ENCODE data around the gene CBFA2T2.
A peak's percentile ranks its signal among the peaks of the same experiment; 100 is the strongest.

CBFA2T2 gene

DNA sequence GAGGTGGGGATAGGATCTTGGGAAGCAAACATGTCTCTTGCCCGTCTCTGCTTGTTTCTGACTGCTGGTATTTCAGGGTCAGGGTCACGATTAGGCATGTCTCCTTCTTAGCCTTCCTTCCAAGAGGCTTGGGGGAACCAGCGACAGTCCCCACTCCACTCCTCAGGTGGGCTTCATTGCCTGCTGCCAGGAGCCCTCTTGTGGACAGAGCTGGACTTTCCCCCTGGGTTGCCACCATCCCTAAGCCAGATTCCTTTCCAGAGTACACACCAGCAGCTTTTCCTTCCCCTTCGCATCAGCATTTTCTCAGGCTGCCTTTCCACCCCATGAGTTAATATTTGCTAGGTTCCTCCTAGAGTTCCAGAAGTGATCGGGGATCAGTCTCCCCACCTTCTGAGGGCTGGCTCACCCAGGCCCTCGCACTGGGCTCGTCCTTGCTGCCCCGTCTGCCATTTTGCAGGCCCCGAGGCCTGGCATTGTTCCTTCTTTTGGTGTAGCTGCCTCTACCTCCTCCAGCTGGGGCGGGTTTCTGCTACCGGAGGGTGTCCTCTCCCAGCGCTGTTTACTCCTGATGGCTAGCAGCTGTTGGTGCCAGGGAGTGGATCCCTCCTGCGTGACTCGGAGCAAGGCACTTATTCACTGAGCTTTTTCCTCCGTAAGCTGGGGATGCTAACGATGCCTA, 163.5 kb downstream of the CBFA2T2 start:
- DNase-seq (ENCODE audit: low spot score), result peak; percentile 98

DNA sequence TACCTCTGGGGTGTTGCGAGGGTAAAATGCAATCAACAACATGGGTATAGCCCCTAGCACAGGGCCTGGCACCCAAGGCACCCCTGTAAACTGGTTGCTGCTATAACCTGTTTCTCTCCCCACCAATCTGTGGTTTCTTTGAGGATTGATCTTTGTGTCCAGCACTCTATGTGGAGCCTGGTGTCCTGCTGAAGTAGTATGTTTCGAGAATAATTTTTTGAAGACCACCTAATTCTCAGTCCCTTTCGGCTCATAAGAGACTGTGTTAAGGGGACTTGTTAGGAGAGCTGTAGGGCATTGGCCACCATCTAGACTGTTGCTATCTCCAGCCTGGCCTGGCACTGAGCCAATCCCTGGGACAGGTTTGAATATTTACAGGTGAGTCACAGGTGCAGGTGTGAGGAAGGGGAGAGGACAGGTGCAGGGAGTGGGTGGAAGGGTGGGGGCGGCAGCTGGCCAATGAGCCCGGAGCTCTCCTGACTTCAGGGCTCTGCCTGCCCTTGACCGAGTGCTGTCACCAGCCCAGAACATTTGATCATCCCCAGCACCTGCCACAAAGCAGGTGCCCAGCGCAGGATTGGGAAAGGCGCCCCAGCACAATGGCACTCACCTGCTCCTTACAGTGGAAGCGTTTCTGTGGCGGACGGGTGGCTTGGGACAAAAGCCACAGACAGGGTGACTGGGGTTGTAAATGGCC, 164.2 kb downstream of the CBFA2T2 start:
- DNase-seq (ENCODE audit: low spot score), result no peak

DNA sequence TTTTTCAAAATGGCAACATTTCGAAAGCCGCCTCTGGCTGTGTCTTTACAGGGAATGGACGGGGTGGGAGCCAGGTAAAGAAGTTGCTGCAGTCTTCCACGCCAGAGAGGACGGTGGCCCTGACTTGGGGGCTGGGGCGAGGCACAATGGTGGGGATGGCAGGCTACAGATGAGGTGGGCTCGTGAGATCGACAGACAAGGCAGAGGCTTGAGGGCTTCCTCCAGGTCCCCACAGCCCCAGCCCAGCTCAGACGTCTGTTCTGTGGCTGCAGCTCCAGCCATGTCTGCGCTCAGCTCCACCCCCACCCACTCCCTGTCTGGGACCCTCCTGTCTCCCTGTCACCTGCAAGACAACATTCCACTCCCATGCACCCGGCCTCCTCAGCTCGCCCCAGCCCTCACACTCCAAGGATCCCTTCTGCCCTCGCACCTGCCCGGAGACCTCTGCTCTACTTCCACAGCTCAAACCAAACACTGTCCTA, 164.8 kb downstream of the CBFA2T2 start:
- DNase-seq (ENCODE audit: low spot score), result no peak

DNA sequence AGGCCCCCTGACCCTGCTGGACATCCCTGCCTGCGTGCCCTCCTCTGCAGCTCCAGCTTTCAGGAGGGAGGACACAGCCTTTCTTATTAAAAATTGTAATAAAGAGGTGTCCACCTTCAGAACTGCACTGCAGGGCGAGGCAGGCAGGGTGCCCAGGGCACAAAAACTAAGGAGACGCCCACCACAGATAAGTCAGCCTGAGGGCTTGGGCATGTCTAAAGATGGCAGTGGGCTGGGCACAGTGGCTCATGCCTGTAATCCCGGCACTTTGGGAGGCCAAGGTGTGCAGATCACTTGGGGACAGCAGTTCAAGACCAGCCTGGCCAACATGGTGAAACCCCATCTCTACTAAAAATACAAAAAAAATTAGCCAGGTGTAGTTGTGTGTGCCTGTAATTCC, 165.3 kb downstream of the CBFA2T2 start:
- no peak for DNase-seq (ENCODE audit: low spot score)

DNA sequence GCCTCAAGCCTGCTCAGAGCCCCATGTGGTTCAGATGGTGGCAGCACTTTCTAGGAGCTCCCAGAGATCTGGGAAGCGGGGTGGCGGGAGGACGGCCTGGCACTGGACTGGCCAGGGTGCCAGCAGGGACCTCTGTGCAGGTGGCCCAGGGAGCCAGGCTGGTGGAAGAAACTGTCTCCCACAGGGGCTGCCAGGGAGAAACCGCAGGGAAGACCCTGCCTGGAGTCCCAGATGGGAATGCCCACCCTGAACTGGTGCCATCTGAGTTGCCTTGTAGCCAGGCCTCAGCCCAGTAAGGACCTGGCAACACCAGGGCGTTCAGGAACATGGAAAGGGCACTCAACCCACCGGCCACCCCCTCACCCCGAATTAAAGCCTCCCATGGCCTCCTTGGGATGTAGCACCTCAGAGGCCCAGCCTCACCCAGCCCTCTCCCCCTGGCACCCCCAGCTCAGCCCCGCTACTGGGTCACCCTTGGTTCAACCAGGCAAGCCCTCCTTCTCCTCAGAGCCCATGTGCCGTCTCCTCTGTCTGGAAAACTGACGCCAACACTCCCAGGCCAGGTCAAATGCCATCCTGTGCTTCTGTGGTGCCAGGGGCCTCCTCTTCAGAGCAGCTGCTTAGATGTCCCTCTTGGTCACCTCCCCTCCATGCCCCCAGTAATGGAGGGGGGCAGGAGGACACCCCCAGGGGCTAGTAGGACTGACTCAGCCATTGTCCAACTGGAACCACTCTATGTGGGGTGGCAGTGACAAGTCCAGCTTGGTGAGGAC, 166.3 kb downstream of the CBFA2T2 start:
- DNase-seq (ENCODE audit: low spot score), result no peak

DNA sequence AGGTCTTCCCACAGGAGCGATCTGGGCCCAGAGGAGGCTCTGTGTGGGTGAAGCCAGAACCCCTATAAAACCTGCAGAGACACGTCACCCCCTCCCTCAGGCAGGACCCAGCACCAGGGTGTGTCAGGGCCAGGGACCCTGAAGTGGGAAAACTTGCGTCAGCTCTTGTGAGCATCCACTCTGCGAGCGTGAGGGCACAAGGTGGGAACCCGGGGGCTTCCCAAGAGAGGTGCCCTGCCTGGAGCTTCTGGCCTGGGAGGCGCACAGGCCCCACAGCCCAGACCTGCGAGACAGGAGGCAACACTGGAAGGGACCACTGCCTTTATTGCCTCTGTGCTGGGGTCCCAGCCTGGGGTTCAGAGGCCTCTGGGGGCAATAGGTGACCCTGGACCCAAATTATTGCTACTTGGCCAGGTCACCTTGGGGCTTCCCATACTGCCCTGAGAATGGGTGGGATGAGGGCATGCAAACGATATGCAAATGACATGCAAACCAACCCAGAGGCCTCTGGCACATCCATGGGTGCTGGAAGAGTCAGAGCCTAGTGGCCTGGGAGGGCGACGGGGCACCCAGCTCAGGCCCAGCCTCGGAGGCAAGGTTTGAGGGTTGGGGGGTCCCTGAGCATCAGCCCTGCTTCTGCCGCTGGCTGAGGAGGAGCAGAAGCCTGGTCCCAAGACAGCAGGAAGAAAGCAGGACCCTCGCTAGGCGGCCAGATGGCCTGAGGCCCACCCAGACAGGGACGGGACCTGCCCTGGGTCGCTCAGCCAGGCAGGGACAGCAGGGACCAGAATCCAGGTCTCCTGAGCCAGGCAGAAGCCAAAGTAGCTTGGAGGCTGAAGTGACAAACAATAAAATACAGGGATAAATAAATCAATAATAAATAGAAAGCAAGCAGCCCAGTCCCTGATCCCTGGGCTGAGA, 167.1 kb downstream of the CBFA2T2 start:
- DNase-seq (ENCODE audit: low spot score), result no peak

DNA sequence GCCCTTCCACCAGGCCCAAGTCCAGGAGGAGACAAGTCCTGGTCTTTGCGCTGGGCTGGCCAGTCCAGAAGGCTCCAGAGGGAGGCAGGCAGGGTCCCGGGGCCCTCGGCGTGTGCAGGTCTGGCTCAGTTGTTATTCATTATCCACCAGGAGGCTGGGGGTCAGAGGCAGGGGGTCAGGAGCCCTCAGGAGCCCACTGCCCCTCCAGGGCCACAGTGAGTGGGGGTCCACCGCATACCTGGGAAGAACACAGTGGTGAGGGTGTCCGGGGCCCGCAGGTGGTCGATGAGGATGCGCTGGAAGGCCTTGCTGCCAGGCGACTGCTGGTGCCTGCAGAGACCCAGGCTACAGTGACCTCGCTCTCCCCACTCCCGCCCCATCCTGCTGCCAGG, 167.8 kb downstream of the CBFA2T2 start:
- DNase-seq (ENCODE audit: low spot score), result no peak

DNA sequence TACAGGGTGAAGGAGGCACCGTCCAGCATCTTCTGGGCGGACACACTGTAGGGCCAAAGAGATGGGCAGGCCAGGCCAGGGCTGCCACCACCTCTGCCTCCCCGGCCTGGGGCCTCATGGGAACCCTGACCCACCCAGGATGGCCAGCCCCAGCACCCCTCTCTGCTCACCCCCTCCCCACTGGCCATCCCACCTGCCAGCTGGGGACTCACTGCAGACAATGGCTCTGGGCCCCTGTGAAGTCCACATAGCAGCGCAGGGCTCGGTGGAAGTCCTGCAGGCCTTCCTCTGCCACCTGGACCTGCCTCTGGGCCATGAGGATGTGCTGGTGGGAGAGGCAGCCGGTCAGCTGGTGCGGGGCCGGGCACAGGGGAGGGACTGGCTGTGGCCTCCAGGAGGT, 168.6 kb downstream of the CBFA2T2 start:
- no peak for DNase-seq (ENCODE audit: low spot score)

DNA sequence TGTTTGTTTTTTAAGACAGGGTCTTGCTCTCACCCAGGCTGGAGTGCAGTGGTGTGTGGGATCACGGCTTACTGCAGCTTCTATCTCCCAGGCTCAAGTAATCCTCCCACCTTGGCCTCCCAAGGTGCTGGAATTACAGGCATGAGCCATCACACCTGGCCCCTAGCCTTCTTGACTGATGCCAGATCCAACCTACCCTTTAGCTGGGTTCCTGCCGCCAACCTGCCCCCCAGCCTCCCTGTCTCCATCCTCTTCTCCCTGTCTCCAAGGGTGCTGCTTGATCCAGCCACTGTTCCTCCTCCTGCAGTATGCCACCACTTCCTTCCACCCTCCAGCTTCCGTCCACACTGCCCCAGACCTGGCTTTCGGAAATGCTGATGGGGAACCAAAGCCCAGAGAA, 169.0 kb downstream of the CBFA2T2 start:
- no peak for DNase-seq (ENCODE audit: low spot score)

DNA sequence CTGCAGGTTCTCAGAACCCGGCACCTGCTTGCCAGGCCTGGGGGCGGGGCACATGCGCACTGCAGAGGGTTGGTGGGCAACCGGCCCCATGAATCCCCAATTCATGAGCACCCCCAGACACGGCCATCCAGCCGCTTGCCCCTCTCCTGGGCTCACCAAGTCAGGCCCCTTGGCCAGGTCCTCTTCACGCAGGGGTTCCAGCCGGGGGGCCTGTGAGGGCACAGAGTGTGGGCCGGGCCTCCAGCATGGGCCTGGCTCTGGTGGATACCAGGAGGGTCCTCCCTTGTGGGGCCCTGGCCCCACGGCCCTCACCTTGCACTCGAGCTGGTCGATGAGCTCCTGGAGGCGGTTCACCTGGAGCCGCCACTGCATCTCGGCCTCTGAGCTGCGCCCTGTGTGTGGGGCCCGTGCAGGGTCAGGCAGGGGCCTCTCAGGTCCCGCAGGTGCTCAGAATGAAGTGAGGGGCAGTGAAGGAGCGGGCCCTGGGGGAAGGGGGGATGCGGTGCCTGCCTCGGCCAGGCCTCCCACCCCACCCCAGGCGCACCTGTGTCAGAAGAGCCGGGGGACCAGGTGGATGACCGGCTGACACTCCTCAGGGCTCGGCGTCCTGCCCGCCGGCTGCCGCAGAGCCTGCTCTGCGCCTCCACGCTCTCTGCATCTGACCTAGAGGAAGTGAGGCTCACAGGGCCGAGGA, 169.6 kb downstream of the CBFA2T2 start:
- DNase-seq (ENCODE audit: low spot score), result no peak

DNA sequence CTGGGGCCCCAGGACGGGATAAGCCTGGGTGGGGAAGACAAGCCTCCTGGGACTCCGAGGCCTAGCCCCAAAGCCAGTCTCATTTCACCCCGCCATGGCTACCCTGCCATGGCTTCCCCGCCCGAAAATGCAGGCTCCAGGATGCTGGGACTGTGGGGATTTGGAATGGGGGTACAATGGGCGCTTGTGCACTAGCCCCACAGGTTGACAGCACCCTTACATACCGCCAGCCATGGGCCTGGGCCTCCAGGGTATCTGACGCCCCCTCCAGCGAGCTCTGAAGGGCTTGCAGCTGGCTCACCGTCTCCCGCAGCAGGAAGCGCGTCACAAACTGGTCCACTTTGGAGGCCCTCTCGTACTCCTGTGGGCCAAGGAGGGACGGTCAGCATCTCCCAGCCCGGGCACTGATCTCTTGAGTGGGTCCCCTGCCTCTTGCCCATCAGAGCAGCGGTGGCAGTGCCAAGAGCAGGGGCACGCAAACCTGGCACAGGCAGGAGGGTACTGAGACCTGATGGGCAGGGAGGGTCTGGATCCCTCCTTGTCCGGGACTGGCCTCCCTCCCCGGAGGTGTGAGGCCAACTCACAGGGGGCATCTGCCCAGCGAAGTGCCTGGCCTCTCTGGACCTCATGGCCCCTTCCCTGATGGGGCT, 170.3 kb downstream of the CBFA2T2 start:
- no peak for DNase-seq (ENCODE audit: low spot score)

DNA sequence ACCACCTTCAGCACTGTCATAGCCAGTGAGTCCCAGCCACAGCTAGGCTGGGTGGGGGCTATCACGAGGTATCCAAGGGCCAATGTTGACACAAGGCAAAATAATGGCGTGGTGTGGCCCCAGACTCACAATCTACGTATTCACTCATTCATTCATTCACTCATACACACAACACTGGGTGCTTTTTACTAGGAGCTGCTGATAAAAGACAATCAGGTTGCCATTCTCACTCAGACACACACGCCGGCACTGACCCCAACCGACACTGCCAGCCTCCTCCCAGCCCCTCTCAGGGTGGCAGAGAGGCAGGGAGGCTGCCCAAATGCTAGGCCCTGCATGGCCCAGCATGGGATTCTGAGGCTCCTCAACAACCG, 170.8 kb downstream of the CBFA2T2 start:
- no peak for DNase-seq (ENCODE audit: low spot score)

DNA sequence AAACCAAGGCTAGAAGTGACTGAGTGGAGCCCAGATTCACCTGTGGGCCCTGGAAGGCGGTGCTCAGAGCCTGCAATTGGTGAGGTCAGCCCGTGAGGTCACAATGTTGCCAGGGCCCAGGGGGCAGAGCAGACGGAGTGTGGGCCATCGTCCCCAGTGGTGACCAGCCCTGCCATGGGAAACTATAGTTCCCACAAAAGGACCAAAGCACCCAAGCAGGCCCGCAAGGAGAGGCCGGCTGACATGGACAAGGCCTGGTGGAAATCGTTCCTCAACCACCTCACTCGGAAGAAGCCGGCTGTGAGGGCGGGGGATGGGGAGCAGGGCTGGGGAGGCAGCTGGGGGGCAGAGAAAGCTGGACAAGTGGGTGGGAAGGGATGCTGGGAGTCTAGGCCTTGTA, 172.3 kb downstream of the CBFA2T2 start, which contains the start of gene C20orf144:
Gene C20orf144 (plus strand): TSS at position 156 of the 400 bp plus-strand sequence. CDS start 19 bp downstream, at position 175.
- DNase-seq (ENCODE audit: low spot score), result no peak

DNA sequence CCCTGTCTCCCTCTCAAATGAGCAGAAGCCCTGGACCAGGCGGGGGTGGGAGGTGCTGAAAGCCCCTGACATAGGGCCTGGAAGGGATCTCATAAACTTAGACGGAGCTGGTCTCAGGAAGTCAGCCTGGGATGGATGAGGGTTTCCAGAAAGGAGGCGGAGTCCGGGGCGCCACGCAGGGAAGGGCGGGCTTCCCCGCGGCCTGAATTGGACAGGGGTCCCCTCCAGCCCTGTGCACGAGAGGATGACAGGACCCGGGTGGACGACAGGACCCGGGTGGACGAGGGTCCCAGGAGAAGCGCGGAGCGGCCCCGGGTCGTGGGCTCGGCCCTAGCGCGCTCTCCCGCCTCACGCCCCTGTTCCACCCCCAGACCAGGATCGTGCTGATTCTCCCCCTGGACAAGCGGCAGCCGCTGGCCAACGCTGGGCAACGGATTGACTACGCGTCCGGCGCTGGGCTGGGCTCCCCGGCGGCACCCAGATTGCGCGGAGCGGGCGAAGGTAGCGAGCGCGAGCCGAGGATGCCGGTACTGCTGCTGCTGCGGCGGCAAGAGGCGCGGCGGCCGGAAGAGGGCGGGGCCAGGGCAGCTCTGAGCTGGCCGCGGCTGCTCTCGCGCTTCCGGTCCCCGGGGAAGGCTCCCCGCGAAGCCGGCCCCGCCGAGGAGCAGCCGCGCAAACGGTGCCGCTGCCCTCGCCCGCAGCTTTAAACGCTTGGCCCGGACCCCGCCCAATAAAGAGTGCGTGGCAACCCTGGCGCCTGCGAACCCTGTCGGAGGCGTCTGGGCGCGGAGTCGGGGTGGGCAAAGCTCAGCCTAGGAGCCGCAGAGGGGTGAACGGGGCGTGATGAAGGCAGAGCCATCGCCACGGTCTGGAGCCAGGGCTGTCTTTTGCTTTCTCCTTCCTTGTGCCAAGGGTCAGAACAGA, 173.5 kb downstream of the CBFA2T2 start:
- DNase-seq (ENCODE audit: low spot score), result peak; percentile 97

DNA sequence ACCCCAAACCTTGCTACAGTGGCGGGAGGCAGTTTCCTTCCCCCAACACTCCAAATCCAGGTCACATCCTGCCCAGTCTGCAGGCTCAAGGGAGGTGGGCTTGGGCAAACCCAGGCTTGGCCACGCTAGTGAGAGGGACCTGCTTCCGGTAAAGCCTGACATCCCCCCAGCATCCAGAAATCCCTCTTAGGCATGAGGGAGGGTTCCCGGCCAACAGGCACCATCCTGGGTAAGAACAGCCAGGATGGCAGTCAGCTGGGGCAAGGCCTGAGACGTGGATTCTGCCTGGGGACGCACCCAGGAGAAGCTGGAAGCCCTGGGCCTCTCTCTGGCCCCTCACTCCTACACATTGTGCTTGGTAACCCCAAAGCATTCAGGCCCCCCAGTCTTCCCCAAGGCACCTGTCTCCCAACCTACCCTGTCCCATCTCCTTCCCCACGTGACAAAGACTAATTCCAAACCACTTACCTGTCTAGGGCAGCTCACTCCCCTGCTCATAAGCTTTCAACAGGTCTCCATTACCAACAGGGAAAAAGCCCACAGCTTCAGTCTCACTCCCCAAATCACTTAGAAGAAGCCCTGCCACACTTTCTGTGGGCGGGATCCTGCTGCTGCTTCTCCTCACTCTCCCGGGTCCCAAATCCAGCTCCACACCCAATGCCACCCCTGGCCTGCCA, 174.3 kb downstream of the CBFA2T2 start:
- DNase-seq (ENCODE audit: low spot score), result peak; percentile 52

DNA sequence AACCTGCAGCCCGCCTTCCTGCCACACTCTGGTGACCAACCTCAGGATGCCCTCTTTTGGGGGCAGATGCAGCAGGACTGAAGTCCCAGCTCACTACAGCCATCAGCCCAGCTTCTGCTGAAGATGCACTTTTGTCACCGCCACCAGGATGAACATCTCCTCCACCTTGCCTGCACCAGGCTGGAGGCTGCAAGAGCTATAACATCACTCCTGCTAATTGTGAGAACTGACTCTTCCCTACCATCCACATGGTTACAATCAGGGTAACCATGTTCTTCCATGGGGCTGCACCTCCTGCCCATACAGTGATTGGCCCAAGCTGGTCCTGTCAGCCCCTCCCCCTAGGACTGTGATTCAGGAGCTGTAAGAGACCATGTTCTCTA, 174.9 kb downstream of the CBFA2T2 start:
- DNase-seq (ENCODE audit: low spot score), result no peak

DNA sequence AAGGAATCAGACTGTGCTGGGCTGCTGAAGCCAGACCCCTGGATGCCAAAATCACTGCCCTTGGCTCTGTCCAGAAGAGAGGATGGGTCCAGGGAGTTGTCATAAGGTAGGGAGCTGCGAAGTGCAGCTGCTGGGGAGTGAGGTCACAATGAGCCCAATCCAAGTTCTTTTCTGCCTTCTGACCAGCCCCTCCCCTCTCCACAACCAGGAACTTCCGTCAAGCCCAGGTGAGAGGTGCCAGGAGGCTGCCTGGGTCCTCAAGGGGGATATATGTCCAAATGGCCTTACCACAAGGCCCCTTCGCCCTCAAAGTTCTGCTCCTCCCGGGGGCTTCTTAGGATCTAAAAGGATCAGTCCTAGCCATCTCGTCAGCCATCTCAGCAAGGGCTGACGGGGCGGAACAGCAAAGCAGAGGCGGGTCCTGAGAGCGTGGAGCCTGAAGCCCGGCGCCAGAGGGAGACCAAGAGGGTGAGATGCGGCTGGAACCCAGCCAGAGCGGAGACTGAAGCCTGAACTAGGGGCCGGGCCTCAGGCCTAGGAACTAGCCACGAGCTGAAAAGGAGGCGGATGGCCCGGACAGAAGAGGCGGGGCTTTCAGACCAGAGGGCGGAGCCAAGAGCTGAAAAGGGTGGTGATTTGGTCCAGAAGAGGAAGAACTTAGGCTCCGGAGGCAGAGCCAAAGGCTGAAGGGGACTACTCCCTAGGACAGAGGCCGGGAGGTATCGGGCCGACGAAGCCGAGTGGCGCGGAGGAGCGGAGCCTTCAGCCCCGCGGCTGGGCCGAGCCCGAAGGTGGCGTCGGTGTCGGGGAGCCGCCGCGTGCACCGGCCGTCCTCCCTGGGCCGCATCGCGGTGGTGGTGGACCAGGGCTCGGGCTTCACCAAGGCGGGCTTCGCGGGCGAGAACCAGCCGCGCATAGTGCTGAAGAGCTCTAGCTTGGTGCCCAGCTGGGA, 176.7 kb downstream of the CBFA2T2 start, which contains the start of gene ACTL10:
Gene ACTL10 (plus strand): TSS at position 651 of the 952 bp plus-strand sequence. CDS start 555 bp downstream, outside the sequence.
- DNase-seq (ENCODE audit: low spot score), result peak; percentile 99

DNA sequence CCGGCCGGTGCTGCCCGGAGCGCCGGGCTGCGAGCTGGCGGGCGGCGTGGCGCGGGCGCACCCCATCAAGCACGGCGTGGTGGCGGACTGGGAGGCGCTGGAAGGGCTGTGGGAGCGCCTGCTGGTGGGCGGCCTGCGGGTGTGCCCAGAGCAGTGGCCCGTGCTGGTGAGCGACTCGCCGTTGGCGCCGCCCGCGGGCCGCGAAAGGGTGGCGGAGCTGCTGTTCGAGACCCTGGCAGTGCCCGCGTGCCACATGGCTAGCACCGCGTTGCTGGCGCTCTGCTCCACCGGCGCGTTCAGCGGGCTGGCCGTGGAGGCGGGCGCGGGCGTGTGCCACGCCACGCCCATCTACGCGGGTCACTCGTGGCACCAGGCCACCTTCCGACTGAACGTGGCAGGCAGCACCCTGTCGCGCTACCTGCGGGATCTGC, 177.4 kb downstream of the CBFA2T2 start:
- peak; percentile 73 for DNase-seq (ENCODE audit: low spot score)

Measured in HuH-7 (cell line).